Measurements from ENCODE around the gene ADAMTS14.
"Not testable (repeated sequence)": the region's sequence is repeated elsewhere in the genome, so short reads cannot be mapped to it uniquely, and the experiment has no call there.

ADAMTS14 gene

GRCh38 chr10:70672165-70673042 is at the start of gene ADAMTS14:
Gene ADAMTS14 (plus strand): TSS chr10:70672506. CDS start chr10:70672803, 297 bp downstream.
- DNase-seq (ENCODE audit: low spot score) = peak; percentile 56
- no peak for TF ChIP-seq CTCF (IDR thresholded peaks at IDR 0.05; ENCODE audit: extremely low read depth, missing control alignments)

- TF ChIP-seq CTCF (IDR thresholded peaks at IDR 0.05; ENCODE audit: extremely low read depth, missing control alignments) = no peak
Observed at GRCh38 chr10:70622541-70622940, 49.8 kb upstream of the ADAMTS14 start.

GRCh38 chr10:70622981-70623844 is 49.1 kb upstream of the ADAMTS14 start:
- no peak for TF ChIP-seq CTCF (IDR thresholded peaks at IDR 0.05; ENCODE audit: extremely low read depth, missing control alignments)
- DNase-seq (ENCODE audit: low spot score) = no peak

More at GRCh38 chr10:70622541-70622940, 49.8 kb upstream of the ADAMTS14 start:
- DNase-seq (ENCODE audit: low spot score) = no peak

- no peak for TF ChIP-seq CTCF (IDR thresholded peaks at IDR 0.05; ENCODE audit: extremely low read depth, missing control alignments)
Observed at GRCh38 chr10:70626056-70626455, 46.2 kb upstream of the ADAMTS14 start.

GRCh38 chr10:70629338-70629737 is 43.0 kb upstream of the ADAMTS14 start:
- no peak for DNase-seq (ENCODE audit: low spot score)
- TF ChIP-seq CTCF (IDR thresholded peaks at IDR 0.05; ENCODE audit: extremely low read depth, missing control alignments) = no peak

More at GRCh38 chr10:70626056-70626455, 46.2 kb upstream of the ADAMTS14 start:
- no peak for DNase-seq (ENCODE audit: low spot score)

GRCh38 chr10:70631735-70632134 is 40.6 kb upstream of the ADAMTS14 start:
- not testable (repeated sequence) for DNase-seq (ENCODE audit: low spot score)

GRCh38 chr10:70634011-70634410 is 38.3 kb upstream of the ADAMTS14 start:
- DNase-seq (ENCODE audit: low spot score) = no peak
- no peak for TF ChIP-seq CTCF (IDR thresholded peaks at IDR 0.05; ENCODE audit: extremely low read depth, missing control alignments)

GRCh38 chr10:70634515-70634914 is 37.8 kb upstream of the ADAMTS14 start:
- not testable (repeated sequence) for DNase-seq (ENCODE audit: low spot score)

- DNase-seq (ENCODE audit: low spot score) = not testable (repeated sequence)
Observed at GRCh38 chr10:70639640-70640383, 32.5 kb upstream of the ADAMTS14 start.

GRCh38 chr10:70643272-70643671 is 29.0 kb upstream of the ADAMTS14 start:
- not testable (repeated sequence) for DNase-seq (ENCODE audit: low spot score)

- not testable (repeated sequence) for DNase-seq (ENCODE audit: low spot score)
Observed at GRCh38 chr10:70644959-70645358, 27.3 kb upstream of the ADAMTS14 start.
